HL-60/S4 treated with phorbol 12-myristate 13-acetate at 8.2 ng/mL for 4 days and 3 days (cell line): Measurements from ENCODE around the gene DNAL4.

Source experiments
- in situ Hi-C: fragments of 300-500 bp; cut with MboI; formaldehyde crosslinking; loops from 2 replicates; pipeline ENCODE4 v1.15.0; 2022; ENCODE audit warnings: low sequenced_read_pairs

The DNAL4 gene

DNA sequence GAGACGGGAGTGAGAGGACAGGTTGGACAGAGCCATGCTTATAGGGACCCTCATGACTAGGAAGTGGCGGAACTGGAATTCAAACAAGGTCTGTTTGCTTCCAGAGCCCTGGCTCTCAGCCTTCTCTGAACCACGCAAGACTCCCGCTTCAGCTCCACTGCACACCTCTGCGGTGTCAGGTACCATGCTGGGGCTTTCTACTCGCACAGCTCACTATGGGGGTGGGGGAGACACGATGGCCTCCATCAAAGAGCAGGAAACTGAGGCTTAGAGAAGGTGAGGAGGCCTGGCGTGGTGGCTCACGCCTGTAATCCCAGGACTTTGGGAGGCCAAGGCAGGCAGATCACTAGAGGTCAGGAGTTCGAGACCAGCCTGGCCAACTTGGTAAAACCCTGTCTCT, 52.4 kb downstream of the DNAL4 start:
- in situ Hi-C loops = no loop called here

DNA sequence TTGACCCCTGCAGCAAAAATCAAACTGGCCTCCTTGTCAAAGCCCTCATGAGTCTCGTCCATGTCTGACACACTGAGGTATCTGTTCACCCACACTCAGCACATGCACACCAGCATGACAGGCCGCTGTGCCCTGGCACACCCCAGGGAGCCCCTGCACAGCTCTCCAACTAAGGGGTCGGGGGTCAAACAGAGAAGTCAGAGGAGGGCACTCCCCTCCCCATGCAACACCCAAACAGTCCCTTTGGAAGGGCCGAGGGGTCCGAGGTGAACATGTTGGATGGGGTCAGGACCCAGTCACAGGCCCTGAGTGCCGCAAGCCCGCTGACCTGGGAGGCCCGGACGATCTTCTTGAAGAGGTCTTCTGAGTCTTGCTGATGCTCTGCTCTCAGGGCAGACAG, 52.8 kb downstream of the DNAL4 start:
- in situ Hi-C loops = no loop called here

DNA sequence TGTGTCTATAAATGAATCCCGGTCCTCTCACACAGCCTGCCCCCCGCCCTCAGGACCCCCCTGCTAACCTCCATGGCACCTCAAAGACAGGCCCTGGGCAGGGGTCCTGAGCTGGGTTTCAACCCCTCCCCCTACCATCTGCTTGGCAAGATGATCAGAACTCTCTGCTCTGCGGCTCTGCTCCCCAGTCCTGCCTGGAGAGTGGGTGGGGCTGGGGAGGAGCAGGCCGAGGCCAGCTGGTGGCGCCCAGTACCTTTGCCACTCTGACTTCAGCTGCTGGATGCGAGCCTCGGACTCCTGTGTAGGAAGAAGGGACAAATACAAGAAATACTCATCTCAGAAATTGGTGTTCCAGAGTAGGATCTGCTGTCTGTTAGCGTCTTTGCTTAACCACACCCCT, 53.2 kb downstream of the DNAL4 start:
- in situ Hi-C loops = no loop called here

DNA sequence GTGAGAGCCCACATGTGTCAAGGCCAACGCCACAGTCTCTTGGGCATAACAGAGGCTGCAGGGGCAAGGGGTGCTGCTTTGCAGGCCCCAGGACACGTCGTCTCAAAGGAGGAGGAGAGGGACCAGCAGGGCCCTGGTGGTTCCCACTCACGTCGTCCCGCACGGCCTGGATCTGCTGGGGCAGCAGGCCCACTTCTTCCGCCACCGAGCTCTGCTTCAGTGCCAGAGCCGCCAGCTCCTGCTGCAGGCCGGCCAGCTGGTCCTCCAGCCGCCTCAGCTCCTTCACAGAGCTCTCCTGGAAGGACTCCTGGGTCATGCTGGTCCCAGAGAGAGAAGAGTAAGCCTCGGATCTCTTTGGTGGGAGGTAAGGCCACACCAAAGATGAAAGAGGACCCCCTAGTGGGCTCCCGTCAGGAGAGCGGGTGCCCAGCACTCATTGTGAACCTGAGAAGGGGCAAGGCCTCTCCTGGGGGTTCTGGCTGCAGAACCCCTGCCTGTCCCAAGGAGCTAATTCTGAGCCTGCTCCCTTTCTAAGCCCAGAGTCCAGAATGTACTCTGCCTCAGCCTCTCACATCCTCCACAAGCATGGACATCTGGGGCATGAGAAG, 53.7 kb downstream of the DNAL4 start:
- in situ Hi-C loops = no loop called here

DNA sequence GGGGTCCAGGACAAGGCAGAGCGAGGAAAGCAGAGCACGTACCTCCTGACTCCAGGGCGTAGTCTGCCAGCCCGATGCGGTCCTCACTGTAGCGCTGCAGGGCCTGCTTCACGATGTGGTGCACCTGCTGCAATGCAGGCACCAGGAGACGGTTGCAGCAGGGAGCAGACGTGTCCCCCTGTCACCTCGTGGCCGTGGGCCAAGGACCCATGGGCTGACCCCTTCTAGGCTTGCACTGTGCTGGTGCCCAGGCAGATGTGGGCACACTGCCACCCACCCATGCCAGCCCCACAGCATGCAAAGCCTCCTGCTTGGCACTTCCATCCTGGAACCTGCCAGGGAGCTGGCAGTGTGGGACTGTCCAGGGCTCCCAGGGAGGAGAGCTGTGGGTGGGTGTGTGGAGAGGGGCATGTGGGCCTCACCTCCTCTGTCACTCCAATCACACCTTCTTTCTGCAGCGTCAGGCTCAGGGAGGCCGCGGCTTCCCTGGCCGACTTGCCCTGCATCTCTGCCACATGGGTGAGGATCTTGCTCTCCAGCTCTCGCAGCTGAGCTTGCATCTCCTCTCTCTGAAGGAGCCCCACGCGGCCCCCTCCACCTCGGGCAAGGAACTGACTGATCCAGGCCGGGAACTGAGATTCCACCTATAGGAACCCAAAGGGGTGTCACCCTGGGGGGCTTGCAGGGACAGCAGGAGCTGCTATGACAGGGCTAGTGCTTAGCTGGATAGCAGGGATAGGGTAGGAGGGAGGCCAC, 54.5 kb downstream of the DNAL4 start:
- in situ Hi-C loops = no loop called here

DNA sequence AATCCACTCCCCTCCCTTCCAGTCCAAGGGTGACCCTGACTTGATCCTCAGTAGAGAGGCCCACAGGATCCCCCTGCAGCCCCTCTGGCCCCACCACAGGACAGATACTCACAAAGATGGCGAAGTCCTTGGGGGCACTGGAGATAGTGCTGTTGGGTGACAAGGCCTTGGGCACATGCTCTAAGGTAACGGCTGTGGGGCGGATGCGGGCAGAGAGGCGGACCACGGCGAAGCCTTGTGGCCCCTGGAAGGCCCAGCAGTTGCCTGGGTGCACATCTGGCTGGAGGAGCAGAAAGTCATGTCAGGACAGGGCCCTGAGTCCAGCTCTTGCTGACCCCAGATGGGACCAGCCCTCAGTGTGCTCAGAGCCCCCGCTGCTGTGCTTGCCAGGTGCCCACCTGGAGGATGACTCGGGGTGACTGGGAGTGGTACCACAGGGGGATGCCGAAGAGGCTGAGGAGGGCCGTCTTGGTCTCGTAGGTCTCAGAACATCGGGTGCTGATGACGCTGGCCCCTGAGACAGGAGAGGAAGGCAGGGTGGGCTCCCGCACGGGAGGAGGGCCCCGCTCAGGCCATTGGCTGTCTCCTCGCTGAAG, 55.4 kb downstream of the DNAL4 start:
- in situ Hi-C loops = no loop called here

DNA sequence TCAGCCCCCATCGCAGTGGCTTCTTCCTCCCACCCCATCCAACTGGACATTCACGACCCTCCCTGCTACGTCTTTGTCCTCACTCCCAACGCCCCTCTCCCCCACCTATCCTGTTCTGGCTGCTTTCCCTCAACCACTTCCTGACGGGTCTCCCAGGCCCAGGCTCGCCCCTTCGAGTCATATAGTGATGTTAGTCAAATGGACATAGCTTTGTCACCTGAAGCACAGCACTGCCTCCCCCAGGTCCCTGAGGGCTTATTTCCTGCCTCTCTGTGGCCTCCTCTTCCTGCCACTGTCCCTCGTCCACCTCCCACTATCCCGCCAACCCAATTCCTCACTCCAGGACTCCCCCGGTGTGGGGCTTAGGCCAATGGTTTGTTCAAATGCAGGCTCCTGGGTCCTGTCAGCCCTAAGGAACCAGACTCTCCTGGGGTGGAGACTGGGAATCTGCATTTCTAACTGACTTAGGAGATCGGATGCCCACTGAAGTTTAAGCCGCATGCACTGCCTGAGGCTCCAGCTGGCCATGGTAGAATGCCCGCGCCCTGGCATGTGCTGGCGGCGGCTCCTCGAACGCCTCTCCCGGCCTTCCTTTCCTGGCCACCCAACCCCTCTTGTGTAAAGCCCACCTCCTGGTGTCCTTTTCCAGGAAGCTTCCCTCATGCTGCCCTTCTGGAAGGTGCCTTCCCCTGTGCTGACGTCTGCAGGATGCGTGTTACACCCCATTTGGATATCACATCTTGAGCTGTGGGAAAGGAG, 56.5 kb downstream of the DNAL4 start:
- in situ Hi-C loops = no loop called here

DNA sequence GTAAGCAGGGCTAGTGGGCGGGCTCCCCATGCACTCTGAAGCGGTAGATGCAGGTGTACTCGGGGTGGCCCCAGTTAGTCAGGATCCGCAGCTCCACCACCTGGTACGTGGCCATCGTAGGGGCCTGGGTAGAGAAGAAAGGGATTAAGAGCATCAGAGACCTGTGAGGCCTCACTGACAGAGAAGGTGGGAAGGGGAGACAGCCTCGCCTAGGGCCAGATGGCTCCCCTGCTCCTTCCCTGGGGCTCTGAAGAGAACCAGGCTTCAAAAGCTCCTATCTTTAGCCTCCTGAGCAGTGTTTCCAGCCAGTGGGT, 57.7 kb downstream of the DNAL4 start:
- in situ Hi-C loops = no loop called here

DNA sequence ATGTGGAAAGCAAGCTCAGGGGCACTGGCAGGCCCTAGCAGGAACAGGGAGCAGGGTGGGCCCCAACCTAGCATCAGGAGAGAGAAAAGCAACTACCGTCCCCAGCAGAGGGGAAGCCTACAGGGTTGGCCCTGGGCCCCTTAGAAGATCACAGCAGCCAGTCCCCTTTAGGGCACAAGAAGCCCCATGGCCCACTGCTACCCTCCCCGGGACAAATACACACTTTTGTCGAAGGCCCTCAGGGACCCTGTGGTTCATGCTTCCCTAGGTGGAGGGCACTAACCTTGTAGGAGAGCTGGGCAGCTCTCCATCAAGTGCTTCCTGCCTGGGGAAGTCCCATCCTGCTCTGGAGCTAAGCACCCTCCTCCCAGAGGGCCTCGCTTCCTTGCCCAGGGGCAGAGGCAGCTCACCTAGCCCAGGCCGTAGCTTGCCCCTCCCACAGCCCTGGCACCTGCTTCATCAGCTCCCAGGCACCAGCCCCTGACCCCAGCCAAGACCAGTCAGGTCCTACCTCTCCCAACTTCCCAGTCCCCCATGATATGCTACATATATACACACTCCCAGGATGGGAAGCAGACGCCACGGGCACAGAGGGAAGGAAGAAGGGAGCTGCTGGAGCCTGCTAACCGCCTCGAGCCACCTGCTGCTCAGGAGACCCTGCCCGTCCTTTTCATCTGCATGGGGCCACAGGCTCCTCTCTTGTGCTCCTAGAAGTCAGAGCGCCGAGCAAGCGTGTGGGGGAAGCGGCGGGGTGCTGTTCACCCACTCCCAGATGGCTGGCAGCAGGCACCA, 58.3 kb downstream of the DNAL4 start:
- in situ Hi-C loops = no loop called here

DNA sequence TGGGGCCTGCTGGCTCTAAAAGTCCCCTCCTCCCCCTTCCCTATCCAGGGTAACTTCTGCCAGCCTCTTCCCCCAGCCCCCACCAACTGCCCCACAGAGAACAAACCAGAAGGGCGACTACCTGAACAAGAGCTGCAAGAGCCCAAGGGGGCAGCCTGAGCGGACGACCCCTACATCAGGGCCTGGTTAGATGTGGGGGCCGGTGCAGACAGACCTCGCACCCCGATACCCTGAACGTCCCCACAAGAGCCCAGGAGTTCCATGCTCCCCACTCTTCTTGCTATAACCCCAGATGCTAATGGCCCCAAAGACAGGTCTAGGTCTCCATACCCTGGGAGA, 58.8 kb downstream of the DNAL4 start:
- in situ Hi-C loops = no loop called here

DNA sequence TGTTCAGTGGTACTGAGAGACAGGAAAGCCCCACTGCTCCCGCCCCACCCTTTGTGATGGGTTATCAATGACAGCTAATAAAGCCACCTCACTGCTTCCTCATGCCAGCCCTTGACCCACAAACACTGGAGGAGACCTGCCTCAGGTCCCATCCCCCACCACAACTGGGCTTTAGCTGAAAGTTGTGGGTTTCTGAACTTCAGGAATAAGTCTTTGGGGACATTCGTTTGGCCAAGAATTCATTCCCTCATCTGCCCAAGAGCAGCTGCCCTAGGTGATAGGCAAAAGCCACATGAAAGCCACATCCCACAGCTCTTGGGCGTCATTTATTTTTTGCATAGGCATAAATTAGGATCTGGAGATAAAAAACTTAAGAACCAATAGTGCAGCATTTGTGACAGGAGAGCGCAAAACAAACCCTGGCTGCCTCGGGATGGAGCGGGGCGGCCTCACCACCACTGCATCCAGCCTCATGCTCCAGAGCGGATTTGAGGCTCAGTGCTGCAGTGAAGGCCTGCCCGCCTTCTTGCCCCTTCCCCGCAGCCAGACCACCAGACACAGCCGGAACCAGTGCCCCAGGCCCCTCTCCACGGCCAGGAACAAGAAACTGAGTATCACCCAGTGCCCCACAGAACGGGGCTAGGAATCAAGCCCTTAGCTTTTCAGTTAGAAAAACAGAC, 59.4 kb downstream of the DNAL4 start:
- in situ Hi-C loops = no loop called here

DNA sequence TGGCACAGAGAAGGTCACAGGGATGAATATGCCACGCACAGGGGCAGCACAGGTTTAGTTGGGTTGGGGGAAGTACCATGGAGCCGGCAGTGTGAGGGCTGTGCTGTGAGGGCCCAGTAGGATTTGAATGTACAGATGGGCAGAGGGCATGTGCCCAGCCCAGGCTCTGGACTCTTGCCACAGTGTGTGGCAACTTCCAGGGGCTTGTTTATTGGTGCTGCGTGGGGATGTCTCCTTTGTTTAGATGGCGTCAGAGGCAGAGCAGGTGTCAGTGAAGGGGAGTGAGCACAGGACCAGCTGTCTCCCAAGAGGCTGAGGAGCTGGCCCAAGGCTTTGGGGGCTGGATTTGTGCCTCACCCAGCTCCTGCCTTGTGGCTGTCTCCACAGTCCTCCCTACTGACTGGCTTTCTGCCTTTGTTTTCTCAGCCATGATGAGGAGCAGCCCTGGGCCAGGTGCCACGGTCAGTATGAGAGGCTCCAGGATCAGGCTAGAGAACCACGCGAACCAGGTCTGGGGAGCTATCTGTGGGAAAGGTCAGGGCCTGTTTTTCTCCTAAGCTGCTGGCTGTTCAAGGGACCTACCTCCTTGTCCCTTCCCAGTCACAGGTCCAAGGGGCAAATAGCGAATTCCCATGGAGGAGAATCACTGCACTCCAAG, 60.1 kb downstream of the DNAL4 start:
- in situ Hi-C loops = no loop called here

DNA sequence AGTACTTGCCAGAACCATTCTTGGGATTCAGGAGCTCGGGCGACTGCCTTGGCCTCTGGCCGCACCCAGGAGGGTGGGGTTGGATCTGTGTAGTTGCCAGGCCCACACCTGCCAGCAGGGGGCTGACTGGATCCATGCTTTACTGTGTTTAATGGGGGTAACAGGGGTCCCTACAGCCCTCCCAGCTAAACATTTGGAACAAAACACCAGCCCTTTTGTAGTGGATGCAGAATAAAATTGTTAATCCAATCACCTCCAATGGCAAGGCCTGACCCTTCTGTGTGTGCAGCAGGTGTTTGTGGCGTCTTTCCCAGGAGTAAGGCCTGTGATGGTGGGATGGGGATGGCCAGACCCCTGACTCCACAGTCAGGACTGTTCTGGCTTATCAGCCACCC, 60.6 kb downstream of the DNAL4 start:
- in situ Hi-C loops = no loop called here

DNA sequence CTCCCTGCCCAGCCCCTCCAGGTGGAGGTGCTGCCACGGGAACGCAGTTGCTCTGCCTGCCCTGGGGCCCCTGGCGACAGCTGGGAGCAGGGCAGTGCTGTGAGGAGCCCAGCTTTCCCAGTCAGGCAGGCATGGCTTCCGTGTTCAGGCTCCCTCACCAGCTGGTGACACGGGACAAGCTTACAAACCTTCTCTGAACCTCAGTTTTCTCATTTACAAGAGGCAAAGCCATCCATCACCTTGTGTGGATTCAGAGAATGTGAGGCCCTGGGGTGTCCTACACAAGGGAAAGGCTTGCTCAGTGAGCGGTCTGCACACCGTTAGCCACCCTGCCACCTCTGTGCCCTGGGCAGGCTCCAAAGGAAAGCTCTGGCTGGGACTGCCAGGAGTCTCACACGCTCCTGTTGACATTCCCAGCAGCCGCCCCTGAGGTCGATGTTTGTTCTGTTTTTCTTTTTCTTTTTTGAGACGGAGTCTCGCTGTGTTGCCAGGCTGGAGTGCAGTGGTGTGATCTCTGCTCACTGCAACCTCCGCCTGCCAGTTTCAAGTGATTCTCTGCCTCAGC, 61.6 kb downstream of the DNAL4 start:
- in situ Hi-C loops = no loop called here

DNA sequence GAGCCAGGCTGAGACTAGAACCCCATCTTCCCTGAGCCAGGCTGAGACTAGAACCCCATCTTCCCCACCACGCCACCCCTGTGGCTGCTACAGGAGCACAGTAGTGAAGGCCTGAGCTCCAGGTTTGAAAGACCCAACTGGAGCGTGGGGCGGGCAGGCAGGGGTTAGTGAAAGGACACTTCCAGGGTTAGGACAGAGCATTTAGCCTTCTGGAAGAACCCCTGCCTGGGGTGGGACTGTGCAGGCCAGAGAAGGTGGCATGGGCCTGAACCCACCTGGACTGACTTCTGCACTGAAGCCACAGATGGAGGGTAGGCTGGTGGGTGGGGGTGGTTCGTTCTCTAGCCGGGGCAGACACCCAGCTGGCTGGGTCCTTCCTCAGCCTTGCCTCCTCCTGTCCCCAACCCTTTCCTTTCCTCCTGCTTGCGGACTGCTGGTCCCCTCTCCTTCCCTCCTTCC, 62.2 kb downstream of the DNAL4 start:
- in situ Hi-C loops = no loop called here

DNA sequence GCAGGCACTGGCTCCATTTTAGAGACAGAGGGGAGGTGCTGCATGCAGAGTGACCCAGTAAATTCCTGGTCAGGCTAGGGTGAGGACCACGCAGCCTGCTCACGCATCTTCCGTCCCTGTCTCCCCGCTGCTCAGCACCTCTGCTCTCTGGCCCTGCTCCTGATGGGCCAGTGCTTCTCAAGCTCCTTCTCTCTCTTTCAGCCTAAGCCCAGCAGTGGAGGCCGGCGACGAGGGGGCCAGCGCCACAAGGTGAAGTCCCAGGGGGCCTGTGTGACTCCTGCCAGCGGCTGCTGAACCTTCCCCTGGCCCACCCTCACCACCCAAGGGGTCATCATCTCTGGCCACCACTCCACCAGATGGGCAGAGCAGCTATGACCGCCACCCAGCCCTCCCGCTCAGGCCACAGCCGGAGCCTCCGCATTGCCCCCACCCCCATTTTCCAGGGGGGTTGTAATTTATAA, 63.5 kb downstream of the DNAL4 start:
- in situ Hi-C loops = no loop called here

DNA sequence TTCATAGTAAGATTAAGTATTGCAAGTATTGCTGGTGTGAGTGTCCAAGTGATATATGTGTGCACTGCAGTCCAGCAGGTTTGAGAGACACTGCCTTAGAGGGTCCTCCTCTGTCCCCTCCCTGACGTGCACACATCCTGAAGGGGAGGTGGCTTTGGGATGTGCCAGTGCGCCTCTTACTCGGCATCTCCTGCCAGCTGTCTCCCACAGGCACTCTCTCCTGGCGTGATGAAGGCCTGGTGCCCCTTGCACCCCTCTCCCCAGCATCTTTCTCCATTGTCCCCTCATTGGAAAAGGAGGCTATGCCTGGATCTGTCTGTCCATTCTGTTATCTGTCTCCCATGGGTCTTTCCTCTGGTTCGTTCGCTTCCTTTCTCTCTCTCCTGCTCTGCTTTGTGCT, 64.0 kb downstream of the DNAL4 start:
- in situ Hi-C loops = no loop called here

DNA sequence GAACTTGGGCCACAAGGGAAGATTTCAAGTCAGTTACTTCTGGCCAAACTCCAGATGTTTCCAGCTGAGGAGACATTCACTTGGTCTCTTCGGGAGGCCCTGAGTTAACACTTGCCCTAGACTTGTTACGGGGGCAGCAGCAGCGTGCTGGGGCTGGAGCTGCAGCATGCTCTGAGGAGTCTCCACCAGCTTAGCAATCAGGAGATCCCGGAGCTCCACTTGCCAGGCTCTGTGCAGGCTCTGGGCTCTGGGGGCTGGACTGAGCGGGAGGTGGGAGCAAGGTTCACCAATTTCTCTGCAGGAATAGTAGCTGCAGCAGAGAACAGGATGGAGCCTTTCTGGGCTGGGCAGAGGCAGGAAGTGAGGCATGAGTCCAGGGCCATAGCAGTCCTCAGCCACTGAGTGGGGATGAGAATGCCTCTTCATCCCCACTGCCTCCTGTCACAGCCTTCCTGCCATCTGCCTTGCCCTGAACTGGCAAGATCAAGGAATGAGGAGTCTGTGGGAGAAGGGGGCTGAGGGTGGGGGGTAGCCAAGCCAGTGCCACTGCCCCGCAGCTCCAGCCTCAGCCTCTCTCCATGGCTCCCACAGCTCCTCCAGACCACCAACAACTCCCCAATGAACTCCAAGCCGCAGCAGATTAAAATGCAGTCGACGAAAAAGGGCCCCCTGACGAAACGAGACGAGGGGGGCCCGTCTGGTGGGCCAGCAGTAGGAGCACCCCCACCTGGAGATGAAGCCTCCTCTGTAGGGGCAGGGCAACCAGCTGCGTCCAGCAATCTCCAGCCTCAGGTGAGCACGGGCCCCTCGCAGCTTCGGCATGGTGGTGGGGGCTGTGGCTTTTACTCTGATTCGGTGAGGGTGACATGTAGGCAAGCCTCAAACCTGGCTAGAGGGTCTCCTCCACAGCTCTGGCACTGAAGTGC, 64.8 kb downstream of the DNAL4 start:
- in situ Hi-C loops = no loop called here
